ENCODE results near the gene SGK1.

The SGK1 gene

GRCh38 chr6:134152767-134153485 is 165.0 kb downstream of the SGK1 start:
- Mint-ChIP-seq H3K9me3 (no peaks in the 10 kb centered on the region), H3K4me3 (no peak overlapping the region), H3K4me1 (no peaks in the 10 kb centered on the region), H3K27me3 (no peaks in the 10 kb centered on the region), H3K27ac (no peak overlapping the region)
- DNase-seq, result no peak
- no peak for ATAC-seq

- no peak overlapping the region for H3K4me3 Mint-ChIP-seq
- H3K4me1 Mint-ChIP-seq, result no peaks in the 10 kb centered on the region
- H3K9me3 Mint-ChIP-seq, result no peaks in the 10 kb centered on the region
- ATAC-seq (no peak), DNase-seq (no peak)
- no peaks in the 10 kb centered on the region for H3K27me3 Mint-ChIP-seq
- no peak overlapping the region for H3K27ac Mint-ChIP-seq
Observed at GRCh38 chr6:134148566-134148965, 169.3 kb downstream of the SGK1 start.

- no peak overlapping the region for H3K4me3 Mint-ChIP-seq
- H3K27ac Mint-ChIP-seq, result no peak overlapping the region
- H3K9me3 Mint-ChIP-seq, result no peaks in the 10 kb centered on the region
- no peaks in the 10 kb centered on the region for H3K27me3 Mint-ChIP-seq
- ATAC-seq (no peak), DNase-seq (no peak)
- H3K4me1 Mint-ChIP-seq, result no peaks in the 10 kb centered on the region
Observed at GRCh38 chr6:134147034-134147533, 170.8 kb downstream of the SGK1 start.

- no peaks in the 10 kb centered on the region for H3K27me3 Mint-ChIP-seq
- H3K27ac Mint-ChIP-seq, result no peak overlapping the region
- ATAC-seq (no peak), DNase-seq (no peak)
- H3K4me3 Mint-ChIP-seq, result no peak overlapping the region
- no peaks in the 10 kb centered on the region for H3K9me3 Mint-ChIP-seq
- no peaks in the 10 kb centered on the region for H3K4me1 Mint-ChIP-seq
Observed at GRCh38 chr6:134146268-134147033, 171.5 kb downstream of the SGK1 start.

GRCh38 chr6:134145786-134146185 is 172.1 kb downstream of the SGK1 start:
- DNase-seq, result no peak
- H3K27ac Mint-ChIP-seq, result no peak overlapping the region
- no peak for ATAC-seq
- no peaks in the 10 kb centered on the region for H3K4me1 Mint-ChIP-seq
- no peak overlapping the region for H3K4me3 Mint-ChIP-seq
- no peaks in the 10 kb centered on the region for H3K9me3 Mint-ChIP-seq
- H3K27me3 Mint-ChIP-seq, result no peaks in the 10 kb centered on the region

- Mint-ChIP-seq H3K9me3 (no peaks in the 10 kb centered on the region), H3K27ac (no peak overlapping the region), H3K27me3 (no peaks in the 10 kb centered on the region), H3K4me3 (no peak overlapping the region), H3K4me1 (no peaks in the 10 kb centered on the region)
- DNase-seq (no peak), ATAC-seq (no peak)
Observed at GRCh38 chr6:134138226-134138975, 179.5 kb downstream of the SGK1 start.

GRCh38 chr6:134134654-134135053 is 183.3 kb downstream of the SGK1 start:
- H3K4me1 Mint-ChIP-seq, result no peaks in the 10 kb centered on the region
- no peak overlapping the region for H3K4me3 Mint-ChIP-seq
- ATAC-seq (no peak), DNase-seq (no peak)
- H3K27ac Mint-ChIP-seq, result no peak overlapping the region
- peaks cover 17 to 19% of the 10 kb centered on the region in 2 donors for H3K9me3 Mint-ChIP-seq
- H3K27me3 Mint-ChIP-seq, result no peaks in the 10 kb centered on the region

- H3K4me3 Mint-ChIP-seq, result no peak overlapping the region
- peaks cover 17 to 19% of the 10 kb centered on the region in 2 donors for H3K9me3 Mint-ChIP-seq
- ATAC-seq (no peak), DNase-seq (no peak)
- H3K27me3 Mint-ChIP-seq, result no peaks in the 10 kb centered on the region
- H3K4me1 Mint-ChIP-seq, result no peaks in the 10 kb centered on the region
- H3K27ac Mint-ChIP-seq, result no peak overlapping the region
Observed at GRCh38 chr6:134132494-134133141, 185.3 kb downstream of the SGK1 start.

GRCh38 chr6:134131530-134132139 is 186.3 kb downstream of the SGK1 start:
- H3K4me1 Mint-ChIP-seq, result no peaks in the 10 kb centered on the region
- no peak overlapping the region for H3K4me3 Mint-ChIP-seq
- no peaks in the 10 kb centered on the region for H3K27me3 Mint-ChIP-seq
- DNase-seq (no peak), ATAC-seq (no peak)
- H3K27ac Mint-ChIP-seq, result no peak overlapping the region
- H3K9me3 Mint-ChIP-seq, result peaks cover 17 to 19% of the 10 kb centered on the region in 2 donors

GRCh38 chr6:134128146-134128545 is 189.8 kb downstream of the SGK1 start:
- ATAC-seq (no peak), DNase-seq (no peak)
- no peaks in the 10 kb centered on the region for H3K27me3 Mint-ChIP-seq
- peaks cover 17 to 19% of the 10 kb centered on the region in 2 donors for H3K9me3 Mint-ChIP-seq
- no peak overlapping the region for H3K27ac Mint-ChIP-seq
- H3K4me1 Mint-ChIP-seq, result no peaks in the 10 kb centered on the region
- no peak overlapping the region for H3K4me3 Mint-ChIP-seq

- ATAC-seq (peak; percentile 91), DNase-seq (peak in 1 of 2 donors; percentile 25)
- no peak overlapping the region for H3K27ac Mint-ChIP-seq
- no peaks in the 10 kb centered on the region for H3K27me3 Mint-ChIP-seq
- no peaks in the 10 kb centered on the region for H3K9me3 Mint-ChIP-seq
- H3K4me3 Mint-ChIP-seq, result no peak overlapping the region
- no peaks in the 10 kb centered on the region for H3K4me1 Mint-ChIP-seq
Observed at GRCh38 chr6:134123666-134124208, 194.2 kb downstream of the SGK1 start.

- peaks cover under 1% of the 10 kb centered on the region for H3K4me1 Mint-ChIP-seq
- no peaks in the 10 kb centered on the region for H3K27me3 Mint-ChIP-seq
- H3K27ac Mint-ChIP-seq, result no peak overlapping the region
- H3K4me3 Mint-ChIP-seq, result no peak overlapping the region
- DNase-seq (no peak), ATAC-seq (no peak)
- no peaks in the 10 kb centered on the region for H3K9me3 Mint-ChIP-seq
Observed at GRCh38 chr6:134122775-134123174, 195.1 kb downstream of the SGK1 start.

- no peaks in the 10 kb centered on the region for H3K9me3 Mint-ChIP-seq
- ATAC-seq (no peak), DNase-seq (no peak)
- no peak overlapping the region for H3K4me3 Mint-ChIP-seq
- H3K27me3 Mint-ChIP-seq, result peaks cover 17% of the 10 kb centered on the region
- peak overlapping the region in 1 of 2 donors; percentile 19 for H3K27ac Mint-ChIP-seq
- H3K4me1 Mint-ChIP-seq, result peaks cover 12% of the 10 kb centered on the region
Observed at GRCh38 chr6:134119486-134119885, 198.4 kb downstream of the SGK1 start.
